Mesenteric fat pad (tissue), 1 donor: ENCODE measurements around the gene UGT1A5. TPM values are rescaled to one million over a fixed set of nuclear protein-coding genes. Genes with fewer than 3 reads are reported as not detected.

Experiments
- DNase-seq: peaks from one replicate; pipeline ENCODE4 v3.0.0-alpha.2; 2020; ENCODE audit warnings: low spot score
- long read RNA-seq: library from polyadenylated mRNA; unstranded; transcript quantifications from one replicate; pipeline ENCODE4 v2.0.0, GENCODE V29; 2020
- total RNA-seq: library from RNA; stranded (reverse); fragmentation: NEBNext Ultra II Directional; extraction: Animal tissue kit (Norgen Biotek cat#: 25700); gene quantifications from one replicate; pipeline ENCODE4 v1.2.1, GENCODE V29; 2021
- donor health status: DM: yes; HTN: yes; CAD: no.

Gene UGT1A5
- not detected for total RNA-seq
- long read RNA-seq: 0 reads

DNA sequence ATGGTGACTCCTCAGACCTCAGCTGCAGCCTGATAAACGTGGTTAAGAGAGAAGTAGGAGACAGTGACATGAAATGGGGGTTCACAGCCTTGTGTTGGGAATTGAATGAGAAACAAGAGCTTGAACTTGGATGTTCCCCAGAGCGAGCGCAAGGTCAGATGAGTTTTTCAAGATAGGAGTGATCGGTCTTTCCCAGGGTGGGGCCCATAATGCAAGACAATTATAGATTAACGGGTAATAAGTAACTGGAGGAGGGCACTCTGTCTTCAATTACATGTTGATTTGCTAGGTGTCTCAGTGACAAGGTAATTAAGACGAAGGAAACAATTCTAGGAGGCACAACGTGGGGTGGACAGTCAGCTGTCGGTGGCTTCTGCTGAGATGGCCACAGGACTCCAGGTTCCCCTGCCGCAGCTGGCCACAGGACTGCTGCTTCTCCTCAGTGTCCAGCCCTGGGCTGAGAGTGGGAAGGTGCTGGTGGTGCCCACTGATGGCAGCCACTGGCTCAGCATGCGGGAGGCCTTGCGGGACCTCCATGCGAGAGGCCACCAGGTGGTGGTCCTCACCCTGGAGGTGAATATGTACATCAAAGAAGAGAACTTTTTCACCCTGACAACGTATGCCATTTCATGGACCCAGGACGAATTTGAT lies at the start of gene UGT1A5:
UGT1A5 (plus strand) TSS at position 297 of the 651 bp plus-strand sequence; CDS start at position 382, 85 bp downstream.
- no peak for DNase-seq

DNA sequence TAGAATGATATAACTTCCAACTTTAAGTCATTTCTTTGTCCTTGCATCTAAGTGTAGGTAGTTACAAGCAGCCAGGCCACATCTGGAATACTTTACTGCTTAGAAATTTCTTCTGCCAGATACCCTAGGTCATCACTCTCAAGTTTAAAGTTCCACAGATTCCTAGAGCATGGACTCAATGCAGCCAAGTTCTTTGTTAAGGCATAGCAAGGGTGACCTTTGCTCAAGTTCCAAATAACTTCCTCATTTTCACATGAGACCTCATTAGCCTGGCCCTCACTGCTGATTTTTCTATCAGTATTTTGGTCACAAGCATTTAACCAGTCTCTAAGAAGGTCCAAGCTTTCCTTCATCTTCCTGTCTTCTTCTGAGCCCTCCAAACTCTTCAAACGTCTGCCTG lies 48.8 kb upstream of the UGT1A5 start:
- DNase-seq: no peak

DNA sequence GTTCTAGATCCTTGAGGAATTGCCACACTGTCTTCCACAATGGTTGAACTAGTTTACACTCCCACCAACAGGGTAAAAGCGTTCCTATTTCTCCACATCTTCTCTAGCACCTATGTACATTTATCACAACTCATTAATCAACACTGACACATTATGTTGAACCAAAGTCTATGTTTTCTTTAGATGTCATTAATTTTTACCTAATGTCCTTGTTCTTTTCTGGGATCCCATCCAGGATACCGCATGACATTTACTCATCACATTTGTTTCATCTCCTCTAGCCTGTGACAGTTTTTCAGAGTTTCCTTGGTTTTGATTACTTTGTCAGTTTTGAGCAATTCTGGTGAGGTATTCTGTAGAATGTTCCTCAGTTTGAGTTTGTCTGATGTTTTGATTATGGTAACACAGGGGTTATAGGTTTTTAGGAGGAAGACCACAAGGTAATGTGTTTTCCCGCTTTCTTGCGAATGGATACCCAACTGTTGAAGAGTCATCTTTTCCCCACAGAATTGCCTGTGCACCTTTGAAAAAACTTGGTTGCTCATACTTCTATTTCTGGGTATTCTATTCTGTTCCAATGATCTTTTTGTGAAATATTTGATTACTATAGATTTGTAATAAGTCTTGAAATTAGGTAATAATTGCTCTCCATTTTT lies 44.0 kb upstream of the UGT1A5 start:
- DNase-seq: no peak

DNA sequence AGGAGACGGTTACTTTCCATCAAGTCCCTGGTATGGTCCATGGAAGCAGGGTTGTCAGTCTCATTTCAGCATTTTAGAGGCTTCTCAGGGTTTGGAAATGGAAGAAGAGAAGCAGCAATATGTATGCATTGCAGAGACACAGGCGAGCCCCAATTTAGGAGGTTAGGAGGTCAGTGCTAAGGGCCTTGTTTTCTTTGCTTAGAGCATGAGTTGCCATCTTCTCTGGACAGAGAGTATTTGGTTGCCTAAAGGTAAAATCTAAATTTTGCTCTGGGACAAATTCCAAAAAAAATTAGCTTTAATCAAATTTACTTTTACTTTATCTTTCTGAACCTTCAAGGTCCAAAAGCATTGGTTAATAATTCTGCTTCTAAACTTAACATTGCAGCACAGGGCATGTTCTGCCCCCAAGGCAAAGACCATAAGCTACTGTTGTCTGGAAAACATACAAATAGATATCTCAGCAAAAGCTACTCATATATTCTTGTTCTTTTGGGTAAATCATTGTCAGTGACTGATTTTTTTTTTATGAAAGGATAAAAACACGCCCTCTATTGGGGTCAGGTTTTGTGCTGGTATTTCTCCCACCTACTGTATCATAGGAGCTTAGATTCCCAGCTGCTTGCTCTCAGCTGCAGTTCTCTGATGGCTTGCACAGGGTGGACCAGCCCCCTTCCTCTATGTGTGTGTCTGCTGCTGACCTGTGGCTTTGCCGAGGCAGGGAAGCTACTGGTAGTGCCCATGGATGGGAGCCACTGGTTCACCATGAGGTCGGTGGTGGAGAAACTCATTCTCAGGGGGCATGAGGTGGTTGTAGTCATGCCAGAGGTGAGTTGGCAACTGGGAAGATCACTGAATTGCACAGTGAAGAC lies 41.2 kb upstream of the UGT1A5 start, which contains the start of gene UGT1A9:
UGT1A9 (plus strand) TSS at position 609 of the 872 bp plus-strand sequence; CDS start at position 646, 37 bp downstream.
- DNase-seq: no peak

DNA sequence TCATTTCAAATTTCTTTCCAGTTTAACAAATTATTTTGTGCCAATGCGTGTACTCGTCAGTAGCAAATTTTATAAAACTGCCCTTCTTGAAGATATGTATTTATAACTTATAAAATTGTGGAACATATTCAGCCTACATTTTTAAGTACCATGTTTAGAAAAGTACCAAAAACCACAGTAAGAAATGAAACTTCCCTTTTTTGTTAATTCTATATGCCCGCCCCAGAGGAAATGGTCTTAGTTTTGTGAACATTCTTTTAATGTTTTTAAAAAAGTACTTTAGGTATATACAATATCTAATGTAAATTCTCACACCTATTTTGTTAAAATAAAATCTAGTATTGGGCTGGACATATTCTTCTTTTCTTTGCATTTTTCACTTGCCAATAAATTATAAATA lies 39.8 kb upstream of the UGT1A5 start:
- no peak for DNase-seq

DNA sequence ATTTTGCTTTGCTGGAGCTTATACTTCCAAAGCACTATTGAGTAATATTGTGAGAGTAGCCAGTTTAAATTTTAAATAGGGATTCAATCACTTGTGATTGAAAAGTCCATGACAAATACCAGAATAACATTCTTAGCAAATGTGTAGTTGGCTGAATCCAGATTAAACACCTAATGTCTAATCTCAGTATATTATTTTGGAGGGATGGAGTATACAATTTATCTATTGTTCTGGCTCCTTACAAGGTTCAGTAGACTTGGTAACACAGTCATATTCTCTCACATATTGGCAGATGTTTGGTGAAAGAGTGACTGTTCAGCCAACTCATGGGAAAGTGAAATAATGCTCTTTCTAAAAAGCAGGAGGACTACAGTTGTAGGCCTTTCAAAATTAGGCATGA lies 38.8 kb upstream of the UGT1A5 start:
- no peak for DNase-seq

DNA sequence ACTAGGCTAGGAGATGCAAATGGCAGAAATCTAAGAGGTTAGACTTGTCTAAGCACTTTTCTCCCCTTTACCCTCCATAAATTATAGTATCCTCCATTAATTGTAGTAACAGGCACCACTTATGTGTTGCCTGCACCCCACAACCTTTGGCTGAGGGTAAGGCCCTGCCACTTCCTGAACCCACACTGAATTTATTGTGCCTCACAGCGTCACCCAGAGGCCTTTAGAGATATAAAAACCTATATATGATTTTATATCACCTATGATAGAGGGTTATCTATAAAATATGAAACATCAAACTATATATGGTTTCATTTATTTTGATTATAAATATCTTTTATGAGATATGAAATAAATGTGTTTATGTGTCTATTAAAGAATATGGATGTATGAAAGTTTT lies 38.4 kb upstream of the UGT1A5 start:
- no peak for DNase-seq

DNA sequence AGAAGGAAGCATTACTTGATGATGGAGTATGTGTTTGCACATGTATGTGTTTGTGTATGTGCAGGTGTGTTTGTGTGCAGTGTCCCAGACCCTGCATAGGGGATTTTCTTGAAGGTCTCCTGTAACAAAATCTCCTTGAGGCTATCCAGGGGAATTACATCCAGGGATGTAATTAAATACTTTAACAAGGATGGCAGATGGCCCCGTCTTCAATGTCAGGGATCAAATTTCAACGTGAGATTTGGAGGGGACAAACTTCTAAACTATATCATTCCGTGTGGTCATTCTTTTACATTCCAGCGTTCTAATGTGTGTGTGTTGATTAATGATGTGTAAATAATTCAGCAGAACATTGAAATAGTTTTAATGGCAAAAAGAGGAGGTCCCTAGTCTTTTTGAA lies 37.7 kb upstream of the UGT1A5 start:
- DNase-seq: no peak

DNA sequence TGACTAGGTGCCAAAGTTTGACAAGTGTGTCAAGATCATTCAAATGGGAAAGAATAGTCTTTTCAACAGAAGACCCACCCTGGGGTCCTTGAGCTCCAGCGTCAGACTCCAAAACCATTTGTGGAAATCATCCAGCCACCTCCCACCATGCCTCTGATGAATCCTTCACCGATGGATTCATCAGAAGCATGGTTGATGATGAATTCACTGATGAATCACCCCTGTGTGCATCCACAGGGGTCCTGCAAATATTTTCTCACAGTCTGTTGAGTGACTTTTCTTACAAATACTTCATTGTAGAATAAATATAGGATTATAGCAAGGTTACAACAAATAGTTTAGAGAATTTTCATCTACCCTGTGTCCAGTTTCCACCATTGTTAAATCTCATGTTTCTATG lies 36.7 kb upstream of the UGT1A5 start:
- DNase-seq: no peak

DNA sequence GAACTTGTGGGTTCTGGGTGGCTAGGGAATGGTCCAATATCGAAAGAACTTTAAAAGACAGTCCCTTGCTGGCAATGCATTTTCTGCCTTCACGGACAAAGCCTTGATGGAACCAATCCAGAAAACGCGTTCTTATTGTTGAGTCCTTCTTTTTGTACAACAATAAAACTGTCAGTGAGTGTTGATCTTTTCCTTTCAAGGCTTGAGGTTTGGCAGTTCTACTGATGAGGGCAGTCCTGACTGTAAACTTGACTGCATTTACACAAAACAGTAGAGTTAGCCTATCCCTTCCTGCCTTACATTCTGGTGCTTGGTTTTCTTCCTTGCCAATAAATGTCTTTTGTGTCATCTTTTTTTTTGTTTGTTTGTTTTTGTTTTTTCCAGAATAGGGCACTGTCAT lies 33.5 kb upstream of the UGT1A5 start:
- DNase-seq: no peak

DNA sequence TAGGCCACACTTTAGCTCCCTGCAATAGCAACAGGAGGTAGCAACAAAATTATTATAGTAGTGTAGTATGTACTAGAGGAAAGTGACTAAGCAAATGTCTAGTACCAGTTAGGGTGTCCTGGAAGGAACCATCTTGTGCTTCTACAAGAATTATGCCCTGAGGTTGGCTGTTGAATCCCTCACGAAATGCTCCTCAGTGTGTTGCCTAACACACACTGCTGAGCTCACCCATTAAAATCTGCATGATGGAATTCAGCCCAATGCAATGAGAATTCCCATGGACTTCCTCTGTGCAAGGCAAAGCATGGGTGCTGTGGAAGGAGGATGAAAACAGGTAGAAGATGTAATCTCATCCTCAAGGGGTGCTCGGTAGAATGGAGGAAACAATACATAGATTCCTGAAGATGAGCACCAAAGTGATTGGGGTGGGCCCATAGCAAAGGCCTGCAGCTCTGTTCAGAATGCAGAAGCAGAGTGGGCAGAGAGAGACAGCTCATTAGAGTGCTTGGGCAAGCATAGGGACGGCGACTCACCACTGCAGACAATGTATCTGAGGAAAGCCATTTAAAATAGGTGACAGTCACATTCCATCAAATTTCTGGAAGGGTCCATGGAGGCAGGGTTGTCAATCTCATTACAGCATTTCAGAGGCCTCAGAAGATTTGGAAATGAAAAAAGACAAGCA lies 32.2 kb upstream of the UGT1A5 start:
- DNase-seq: no peak

DNA sequence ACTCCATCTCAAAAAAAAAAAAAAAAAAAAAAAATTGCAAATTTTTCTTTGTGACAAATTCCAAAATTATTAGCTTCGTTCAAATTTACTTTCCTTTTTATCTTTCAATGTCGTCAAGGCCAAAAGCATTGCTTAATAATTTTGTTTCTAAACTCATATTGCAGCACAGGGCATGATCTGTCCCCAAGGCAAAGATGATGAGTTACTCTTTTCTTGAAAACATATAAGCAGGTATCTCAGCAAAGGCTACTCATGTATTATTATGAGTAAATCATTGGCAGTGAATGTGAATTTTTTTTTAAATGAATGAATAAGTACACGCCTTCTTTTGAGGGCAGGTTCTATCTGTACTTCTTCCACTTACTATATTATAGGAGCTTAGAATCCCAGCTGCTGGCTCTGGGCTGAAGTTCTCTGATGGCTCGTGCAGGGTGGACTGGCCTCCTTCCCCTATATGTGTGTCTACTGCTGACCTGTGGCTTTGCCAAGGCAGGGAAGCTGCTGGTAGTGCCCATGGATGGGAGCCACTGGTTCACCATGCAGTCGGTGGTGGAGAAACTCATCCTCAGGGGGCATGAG lies 31.1 kb upstream of the UGT1A5 start, which contains the start of gene UGT1A7:
UGT1A7 (plus strand) TSS at position 381 of the 579 bp plus-strand sequence; CDS start at position 418, 37 bp downstream.
- DNase-seq: no peak

DNA sequence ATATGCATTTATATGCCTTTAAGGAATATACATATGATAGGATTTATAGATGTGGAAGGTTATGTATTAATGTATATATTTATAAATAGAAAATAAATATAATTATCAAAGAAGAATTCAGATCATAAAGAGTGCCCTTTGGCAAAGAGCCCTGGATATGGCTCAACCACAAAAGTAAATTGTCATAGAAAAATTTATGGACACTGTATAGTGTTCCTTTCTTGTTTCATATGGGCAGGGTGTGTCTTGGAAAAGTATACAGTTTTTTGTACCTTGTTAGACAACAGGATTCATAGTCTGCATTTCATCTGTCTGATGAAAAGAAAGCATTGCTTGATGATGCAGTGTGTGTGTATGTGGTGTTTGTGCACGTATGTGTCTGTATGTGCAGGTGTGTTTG lies 28.1 kb upstream of the UGT1A5 start:
- DNase-seq: no peak

DNA sequence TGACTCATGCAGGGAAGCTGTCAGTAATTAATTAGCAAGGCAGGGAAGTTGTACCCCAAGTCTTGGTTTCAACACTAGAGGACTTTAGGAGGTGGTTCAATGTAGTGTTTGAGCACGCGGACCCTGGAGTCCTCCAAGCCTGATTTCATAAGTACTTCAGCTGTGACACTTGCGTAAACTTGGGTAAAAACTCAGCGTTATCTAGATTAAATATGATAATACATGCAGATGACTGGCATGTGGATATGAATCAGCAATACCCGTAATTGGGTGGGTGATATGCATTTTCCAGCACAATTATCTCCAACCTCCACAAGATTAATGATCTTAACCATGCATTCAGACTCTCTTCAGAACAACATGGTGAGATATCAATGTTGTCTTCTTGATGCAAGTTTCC lies 25.8 kb upstream of the UGT1A5 start:
- no peak for DNase-seq

DNA sequence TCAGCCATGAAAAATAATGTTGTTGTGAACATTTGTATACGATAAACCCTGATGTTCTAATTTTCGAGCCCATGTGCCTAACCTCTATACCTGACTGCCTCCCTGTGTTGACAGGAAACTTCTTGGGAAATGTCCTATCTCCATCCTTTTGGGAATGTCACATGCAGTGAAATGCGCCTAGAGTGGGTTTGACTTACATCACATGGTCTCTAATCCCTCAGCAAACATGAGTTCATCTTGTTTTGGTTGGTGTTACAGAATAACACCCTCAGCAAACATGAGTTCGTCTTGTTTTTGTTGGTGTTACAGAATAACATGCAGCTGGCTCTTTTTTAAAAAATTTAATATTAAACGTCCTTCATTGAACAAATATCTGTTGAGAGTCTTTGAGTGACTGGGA lies 24.4 kb upstream of the UGT1A5 start:
- DNase-seq: no peak

DNA sequence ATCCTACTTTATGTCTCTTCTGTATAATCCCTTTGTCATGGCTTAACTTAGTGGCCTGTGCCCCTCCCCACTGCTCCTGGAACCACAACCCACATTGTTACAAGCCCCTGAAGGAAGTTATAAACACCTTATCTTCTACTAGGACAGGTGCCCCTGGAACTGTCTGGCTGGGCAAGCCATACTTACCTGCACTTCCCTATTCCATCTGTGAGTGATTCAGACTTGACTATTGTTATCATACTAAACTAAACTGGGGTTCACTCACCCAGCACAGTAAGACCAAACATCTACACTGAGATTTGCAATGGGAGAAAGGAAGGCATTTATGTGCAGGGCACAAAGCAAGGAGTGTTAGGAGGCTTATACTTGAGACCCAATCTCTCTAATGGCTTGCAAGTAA lies 23.7 kb upstream of the UGT1A5 start:
- DNase-seq: no peak

DNA sequence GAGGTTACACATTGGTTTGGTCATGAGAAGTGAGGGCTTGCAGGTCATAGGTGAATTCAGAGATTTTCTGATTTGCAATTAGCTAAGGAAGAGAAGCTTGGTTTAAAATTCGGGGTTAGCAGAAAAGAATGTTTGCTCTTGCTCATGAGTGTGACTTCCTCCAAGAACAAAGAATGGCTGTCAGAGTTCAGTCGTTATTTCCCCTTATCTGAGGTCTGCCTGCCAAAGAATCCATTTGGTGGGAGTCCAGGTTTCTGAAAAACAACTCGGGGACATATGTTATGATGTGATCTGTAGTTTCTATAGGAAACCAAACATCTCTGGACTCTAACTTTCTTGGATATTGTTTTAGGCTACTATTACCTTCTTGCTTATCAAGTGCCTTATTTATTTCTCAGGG lies 23.2 kb upstream of the UGT1A5 start:
- DNase-seq: no peak

DNA sequence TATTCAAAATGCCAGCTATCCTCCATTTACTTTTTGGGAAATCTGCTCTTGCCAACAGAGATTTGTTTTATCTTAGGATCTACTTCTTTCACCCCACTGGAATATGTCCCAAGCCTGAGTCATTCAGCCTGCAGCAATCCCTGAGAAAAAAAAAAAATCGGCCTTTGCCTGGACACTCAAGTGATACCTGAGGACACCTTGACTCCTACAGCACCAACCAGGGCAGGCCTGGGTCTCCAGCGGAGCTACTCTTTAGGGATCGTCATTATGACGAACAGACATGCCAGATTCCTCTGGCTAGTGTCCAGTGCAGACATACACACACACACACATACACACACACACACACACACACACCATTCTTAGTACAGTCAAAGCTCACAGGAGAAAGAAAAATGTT lies 22.3 kb upstream of the UGT1A5 start:
- DNase-seq: no peak

DNA sequence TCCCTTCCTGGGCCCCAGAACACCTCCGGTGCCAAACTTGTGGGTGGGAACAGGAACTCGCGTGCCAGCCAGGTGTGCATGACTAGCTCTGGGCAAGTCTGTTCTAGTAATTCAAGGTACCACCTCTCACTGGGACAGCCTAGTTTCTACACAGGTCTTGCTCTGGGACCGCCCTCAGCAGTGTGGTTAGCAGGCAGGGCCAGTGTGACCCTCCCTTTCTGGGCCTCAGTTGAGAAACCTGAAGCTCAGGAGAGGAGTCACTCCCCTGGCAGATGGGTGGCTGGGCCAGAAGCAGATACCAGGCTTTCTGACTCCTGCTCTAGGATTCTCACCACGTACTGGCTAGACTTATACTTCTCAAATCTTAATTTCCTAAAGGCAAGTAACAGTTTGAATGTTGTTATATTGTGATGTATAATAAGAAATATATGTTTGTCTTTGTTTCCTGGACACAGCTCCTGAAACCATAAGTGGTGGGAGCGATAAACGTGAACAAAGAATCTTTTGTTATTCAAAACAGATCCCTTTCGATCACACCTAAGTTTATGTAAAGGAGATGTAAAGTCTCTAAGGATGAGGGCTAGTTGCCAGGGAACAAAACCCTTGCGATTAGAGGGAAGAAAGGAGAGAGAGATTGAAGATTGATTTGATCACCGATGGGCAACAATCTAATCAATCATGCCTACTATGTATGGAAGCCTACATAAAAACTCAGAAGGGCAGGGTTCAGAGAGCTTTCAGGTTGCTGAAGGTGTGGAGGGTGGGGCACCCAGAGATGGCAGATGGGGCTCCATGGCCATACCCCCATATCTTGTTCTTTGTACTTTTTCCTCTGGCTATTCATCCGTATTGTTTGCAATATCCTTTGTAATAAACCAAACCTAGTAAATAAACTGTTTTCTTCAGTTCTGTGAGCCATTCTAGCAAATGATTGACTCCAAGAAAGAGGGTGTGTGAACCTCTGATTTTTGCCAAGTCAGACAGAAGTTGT lies 21.0 kb upstream of the UGT1A5 start:
- no peak for DNase-seq

DNA sequence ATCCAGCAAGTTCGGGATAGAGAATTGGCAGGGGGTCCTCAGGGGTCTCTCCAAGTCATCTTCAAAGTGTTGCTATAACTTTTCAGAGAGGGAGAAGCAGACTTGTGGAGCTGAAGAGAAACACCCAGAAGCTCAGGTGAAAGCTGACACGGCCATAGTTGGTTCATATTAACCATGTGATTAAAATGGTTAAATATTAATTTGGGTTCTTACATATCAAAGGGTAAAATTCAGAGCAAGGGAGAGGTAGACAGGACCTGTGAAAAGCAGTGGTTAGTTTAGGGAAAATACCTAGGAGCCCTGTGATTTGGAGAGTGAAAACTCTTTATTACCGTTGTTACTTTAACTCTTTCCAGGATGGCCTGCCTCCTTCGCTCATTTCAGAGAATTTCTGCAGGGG lies 20.1 kb upstream of the UGT1A5 start, which contains the start of gene UGT1A6:
UGT1A6 (plus strand) TSS at position 243 of the 400 bp plus-strand sequence; CDS start at position 358, 115 bp downstream.
- DNase-seq: no peak
